GM19397 (cell line): ENCODE results near the gene BAIAP2L2.

Experiments used
- ATAC-seq: cut with Tn5 transposase; IDR thresholded peaks from one replicate; pipeline ENCODE4 v1.9.1; 2021; ENCODE audit warnings: mild to moderate bottlenecking, moderate library complexity; ENCODE audit not compliant: unreplicated experiment

Gene BAIAP2L2

DNA sequence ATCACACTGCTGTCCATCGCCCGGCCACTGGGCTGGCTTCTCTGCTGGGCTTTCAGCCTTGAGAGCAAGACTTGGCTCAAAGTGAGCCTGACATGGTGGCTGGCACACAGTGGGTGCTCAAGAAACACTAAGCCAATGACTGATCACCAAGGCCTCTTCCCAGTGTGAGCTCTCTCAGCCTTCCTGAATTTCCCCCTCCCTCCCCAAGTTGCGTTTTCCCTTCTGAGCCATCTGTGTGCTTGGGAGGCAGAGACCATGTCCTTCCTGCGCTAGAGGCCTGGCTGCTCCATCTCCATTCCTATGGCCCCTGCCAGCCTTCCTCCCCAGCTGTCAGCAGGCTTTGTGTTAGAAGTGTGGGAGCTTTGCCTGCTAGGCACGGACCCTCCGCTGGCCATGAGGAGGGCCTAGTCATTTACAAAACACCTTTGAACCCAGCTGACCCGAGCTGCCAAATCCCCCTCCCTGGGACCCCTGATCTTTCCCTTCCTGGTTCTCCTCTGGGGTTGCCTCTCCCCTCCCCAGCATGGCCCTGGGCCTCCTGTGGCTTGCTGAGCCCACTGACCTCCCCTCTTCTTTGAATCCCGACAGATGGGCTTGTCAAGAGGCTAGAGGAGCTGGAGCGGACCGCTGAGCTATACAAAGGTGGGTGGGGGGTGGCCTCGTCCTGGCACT lies 40.1 kb downstream of the BAIAP2L2 start:
- ATAC-seq, result no peak

DNA sequence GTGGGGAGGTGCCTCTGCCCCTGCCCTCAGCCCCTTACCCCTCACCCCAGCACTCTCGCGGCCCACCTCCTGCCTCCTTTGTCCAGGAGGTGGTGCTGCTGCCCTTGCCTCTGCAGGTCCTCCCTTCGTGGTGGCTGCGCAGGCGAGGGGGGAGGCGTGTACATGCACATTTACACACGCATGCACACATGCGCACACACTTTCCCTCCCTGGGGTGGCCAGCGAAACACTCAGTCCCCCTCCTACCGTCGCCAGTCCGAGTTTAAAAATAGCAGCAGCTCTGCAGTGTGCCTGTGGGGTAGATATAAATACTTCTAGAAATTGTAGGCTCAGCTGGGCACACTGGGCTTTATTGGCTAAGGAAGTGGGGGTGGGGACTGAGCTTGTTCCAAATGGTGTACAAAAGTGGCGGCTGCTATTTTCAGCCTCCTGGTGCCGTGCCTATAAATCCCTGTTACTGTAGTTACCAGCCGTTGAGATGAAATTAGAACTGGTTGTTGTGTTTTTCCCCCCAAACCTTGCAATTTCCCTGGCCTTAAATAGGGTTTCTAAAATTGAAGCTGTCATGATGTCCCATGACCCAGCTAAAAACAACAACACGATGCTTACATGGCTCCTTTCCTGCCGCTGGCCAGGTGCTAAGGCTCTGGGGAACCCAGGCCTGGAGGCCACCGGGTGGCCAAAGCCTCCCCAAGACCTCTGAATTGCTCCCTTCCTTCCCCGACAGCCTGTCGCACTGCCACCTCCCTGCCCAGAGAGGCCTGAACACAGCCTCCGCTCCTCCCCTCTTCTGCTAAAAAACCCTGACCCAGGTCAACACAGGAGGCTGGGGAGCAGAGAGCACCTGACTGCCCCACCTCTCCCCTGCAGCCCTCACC lies 40.9 kb downstream of the BAIAP2L2 start:
- no peak for ATAC-seq

DNA sequence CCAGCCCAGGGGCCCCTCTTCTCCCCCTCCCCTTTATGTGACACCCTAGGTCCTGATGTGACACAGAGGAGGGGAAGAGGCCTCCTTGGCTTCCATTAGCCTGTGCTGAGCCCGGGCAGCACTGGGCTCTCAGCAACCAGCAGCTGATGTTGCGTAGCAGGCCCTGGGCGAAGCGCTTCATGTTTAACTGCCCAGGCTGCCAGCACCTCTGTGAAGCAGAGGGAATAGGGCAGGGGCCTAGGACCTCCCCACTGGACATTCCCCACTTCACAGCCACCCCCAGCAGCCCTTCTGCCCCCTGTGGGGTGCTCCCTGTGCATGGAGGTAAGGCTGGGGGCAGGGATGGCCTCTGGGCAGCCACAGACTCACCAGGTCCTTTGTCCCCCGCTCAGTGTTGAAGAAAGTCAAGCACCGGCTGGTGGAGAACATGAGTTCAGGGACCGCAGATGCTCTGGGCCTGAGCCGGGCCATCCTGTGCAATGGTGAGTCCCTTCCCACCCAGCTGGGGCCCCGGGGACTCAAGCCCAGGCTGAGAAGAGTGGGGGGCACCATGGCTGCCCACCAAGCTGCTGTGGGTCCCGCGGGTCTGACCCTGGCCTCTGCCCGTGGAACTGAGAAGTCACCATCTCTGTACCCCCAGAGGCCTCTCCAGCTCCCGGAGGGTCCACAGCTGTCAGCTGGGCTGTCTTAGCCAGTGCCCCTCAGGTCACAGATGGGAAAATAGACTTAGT lies 41.7 kb downstream of the BAIAP2L2 start:
- ATAC-seq, result no peak

DNA sequence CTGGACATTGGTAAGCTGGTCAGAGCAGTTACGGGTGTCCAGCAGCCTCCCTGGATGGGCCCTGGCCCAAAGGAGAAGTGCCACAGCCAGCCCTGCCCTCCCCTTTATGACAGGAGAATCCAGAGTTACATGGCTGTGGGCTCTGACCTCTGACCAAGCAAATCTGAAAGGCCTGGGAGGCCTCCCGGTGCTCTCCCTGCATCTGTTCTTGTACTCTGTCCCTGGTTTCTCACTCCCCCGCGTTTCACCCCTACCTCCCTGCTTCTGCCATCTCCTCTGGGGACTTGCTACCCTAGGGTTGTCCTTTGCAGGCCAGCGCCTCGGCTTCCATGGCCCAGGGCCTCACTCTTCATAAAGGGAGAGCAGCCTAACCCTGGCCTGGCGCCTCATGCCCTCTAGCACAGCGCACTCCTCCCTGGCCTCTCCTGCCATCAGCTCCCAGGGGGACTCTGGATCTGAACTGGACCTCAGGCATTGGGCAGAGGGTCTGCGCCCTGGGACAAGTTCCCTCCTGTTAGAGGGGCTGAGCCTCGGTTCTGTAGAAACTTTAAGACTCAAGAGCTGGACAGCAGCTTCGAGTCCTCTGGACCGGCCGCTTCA lies 42.6 kb downstream of the BAIAP2L2 start:
- ATAC-seq, result no peak

DNA sequence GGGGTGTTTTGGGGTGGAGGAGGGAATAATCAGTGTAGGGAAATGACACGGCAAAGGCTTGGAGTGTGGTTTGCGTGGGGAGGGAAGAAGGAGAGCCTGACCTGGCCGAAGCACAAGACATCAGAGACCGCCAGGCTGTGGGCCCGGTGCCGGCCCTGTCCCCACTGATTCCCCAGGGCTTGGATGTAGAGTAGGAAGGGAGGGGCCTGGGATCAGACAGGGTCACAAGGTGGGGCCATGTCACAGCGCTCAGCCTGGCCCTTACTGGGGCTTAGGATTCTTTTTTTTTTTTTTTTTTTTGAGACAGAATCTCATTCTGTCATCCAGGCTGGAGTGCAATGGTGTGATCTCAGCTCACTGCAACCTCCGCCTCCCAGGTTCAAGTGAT lies 43.5 kb downstream of the BAIAP2L2 start:
- ATAC-seq, result no peak

DNA sequence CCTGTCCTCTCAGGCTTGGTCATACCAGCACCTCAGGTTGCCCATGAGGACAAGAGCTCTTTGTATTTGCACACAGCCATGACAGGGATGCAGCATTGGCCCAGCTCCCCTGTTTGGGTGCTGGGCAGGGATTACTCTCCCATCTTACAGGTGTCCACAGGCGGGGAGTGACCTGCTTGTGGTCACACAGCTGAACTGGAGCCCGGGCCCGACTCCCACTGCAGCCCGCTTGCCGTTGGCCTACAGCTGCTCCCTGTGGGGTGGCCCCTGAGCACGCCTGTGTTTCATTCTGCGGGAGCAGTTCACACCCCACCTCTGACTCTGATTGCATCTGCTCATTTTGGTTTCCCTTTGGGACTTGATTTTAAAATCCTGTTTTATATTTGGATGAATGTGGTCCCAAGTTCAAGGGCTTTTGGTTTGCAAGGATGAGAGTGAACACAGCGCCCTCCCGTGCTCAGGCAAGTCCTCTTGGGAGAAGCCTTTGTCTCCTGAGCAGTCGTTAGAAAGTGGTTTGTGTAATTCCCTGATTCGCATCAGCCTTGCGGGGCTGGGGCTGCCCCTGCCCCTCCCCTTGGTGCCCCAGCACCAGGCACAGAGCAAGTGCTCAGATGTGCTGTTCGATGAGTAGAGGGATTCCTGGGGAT lies 44.0 kb downstream of the BAIAP2L2 start:
- no peak for ATAC-seq

DNA sequence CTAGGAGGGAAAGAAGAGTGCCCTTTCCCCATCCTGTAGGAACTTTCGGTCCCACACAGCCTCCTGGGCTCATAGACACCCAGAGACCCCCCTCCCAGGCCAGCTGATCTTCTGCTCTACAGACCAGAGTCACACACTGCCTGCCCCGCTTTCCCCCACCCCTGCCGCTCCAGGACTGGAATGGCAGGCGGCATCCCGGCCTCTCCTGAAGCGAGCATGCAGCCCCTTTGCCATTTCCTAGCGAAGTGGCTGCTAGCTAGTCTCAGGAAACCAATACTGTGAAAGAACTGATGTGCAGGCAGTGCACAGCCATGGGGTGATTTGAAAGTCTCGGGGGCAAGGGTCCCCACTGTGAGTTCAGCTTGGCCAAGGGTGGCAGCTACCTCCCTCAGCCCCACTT lies 44.9 kb downstream of the BAIAP2L2 start:
- ATAC-seq, result no peak

DNA sequence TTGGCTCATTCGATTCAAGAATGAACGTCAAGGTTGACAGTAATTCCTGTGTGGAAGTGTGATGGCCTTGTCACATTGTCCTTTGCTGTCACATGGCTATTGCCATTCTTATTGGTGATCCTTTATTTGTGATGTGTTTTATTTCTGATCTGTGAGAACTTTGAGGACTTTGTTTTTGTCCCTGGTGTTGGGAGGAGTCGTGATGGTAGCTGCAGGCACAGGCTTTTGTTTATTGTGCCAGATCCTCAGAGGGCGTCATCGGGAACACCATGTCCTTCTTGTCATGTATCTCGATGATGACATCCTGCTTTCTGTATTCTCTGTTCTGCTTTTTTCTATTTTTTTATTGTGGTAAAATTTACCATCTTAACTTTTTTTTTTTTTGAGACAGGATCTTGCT lies 47.7 kb downstream of the BAIAP2L2 start:
- ATAC-seq, result no peak

DNA sequence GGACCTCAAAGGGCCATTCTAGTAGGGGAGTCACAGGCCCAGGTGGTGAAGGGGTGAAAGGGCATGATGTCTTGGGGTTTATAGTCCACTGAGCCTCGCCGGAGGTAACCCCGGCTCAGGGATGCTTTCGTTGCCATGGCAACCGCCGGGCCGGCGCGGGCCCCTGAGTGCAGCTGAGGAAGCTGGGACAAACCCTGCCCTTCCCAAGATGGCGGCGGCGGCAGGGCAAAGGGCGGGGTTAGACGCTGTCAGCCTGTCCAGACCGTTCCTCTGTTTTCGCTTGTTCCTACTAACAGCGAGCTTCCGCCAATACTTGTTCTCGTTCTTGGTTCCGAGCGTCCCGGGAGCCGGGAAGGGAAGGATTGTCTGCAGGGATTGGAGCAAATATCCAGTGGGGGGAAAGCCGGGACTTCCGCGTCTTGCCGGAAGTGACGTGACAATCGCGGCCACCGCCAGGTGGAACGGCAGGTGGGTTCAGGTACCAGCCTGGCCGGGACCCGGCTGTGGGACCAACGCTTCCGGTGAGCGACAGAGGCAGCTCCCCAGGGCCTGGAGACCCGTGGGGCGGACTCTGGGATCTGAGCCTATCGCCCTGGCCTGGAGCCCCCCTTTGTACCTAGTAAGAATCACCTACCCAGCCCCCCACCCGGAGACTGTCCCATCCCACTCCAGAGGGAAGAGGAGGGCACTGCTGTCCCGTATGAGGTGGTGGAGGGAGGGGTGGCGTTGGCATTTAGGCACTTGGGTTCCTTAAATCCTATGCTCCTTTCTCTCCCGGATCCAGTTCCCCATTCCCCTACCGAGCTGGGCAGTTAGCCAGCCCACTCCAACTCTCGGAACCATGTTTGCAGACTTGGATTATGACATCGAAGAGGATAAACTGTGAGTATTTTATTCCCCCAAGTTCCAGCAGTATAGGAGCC lies 53.3 kb downstream of the BAIAP2L2 start, which contains the start of gene PICK1:
Gene PICK1 (plus strand): TSS at position 436 of the 923 bp plus-strand sequence. CDS start 406 bp downstream, at position 842.
- ATAC-seq, result no peak

DNA sequence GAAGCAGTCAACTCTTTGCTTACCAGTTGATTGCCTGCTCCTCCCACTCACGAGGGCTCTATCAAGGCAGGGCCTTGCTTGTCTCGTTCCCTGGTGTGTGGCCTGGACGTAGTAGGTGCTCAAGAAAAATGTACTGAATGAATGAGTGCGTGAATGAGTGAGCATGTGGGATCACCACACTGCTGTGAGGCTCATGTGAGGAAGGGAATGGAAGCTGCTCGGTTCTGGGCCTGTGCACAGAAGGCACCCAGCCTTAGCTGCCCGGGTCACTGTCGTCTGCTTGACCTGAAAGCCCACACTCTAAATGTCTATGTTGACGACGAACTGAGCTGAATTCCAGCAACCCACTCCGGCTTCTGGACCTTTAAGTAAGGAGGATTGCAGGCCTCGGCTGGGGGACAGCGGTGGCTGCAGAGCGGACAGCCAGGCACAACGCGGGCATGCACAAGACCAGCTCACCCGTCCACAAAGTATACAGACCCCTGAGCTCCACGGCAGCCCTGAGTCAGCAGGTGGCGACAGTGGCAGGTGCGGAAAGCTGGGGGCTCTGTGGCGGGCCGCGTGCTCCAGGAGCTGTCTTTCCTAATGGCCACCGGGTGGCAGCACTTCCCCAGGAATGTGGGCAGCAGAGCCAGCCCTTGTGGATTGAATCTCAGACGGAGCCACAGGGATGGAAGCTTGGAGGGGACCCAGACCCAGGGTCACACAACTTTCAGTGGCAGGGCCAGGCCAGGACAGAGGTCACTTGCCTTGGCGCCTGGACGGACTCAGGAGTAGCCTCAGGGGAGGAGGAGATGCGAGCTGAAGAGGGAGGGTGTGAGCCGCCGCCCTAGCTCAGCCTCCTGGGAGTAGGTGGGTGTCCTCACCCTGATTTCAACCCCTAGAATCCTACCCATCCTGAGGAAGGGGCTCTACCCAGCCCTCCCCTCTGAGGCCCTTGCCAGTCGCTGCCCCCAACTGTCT lies 58.3 kb downstream of the BAIAP2L2 start:
- ATAC-seq, result peak; percentile 52

DNA sequence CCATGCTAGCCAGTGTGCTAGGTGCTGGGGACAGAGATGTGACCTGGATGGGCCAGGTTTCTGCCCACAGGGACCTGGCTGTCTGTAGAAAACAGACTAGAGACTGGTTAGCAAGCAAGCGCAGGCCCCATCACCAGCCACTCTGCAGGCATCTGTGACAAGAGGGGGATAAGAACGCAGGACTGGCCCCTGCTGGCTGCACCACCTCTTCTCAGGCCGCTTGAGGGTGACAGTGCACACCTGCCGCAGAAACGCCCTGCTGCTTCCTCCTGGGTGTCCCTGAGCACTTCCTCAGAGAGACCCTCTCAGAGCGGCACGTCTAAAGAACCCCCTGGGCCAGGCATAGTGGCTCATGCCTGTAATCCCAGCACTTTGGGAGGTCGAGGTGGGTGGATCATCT lies 59.2 kb downstream of the BAIAP2L2 start:
- ATAC-seq, result no peak

DNA sequence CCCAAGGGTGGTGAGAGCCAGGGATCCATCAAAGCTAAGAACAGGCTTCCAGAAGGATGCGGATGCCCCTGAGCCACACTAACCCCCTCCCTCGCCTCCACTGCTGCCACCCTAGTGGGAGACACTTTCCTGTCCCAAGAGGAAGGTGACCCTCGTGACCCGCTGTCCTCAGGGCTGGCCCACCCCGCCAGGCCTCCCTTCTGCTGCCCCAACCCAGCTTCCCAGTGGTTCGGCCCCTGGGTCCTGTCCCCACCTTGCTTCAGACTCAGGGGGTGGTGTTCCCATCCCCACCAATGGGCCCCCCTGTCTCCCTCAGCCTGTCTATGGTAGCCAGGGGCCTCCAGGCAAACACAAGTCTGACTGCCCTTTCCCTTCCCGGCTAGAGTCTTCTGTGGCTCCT lies 59.8 kb downstream of the BAIAP2L2 start:
- no peak for ATAC-seq

DNA sequence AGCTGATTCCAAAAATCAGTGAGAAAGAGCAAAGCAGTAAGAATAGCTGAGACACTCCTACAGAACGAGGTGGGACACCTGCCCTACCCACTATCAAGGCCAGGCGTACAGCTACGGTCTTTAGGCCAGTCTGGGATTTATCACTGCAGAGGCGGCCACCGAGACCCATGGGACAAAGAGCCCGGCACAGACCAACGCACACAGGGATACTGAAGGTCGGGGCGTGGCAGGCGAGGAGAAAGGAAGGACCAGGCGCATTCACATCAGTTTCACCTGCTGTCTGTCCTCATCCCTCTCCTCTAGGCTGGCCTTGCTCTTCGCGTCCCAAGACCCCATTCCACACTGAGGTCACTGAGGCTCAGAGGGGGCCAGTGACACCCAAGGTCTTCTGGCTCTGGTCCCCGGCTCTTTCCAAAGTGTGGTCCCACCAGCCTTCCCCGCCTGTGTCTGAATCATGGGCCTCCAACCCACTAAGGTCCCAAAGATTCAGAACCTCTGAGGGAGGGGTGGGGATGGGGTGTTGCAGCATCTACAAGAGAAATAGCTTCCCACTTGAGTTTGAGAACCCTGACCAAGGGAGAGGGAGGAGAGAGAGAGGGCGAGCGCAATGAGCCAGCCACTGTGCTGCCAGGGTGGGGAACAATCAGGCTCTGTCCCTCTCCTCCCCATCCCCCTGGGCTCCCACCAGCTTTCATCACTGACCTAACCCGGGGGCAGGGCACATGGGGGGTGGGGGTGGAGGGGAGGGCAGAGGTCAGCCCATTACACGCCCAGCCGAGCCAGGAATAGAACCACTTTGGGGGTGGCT lies 60.5 kb downstream of the BAIAP2L2 start:
- ATAC-seq, result no peak

DNA sequence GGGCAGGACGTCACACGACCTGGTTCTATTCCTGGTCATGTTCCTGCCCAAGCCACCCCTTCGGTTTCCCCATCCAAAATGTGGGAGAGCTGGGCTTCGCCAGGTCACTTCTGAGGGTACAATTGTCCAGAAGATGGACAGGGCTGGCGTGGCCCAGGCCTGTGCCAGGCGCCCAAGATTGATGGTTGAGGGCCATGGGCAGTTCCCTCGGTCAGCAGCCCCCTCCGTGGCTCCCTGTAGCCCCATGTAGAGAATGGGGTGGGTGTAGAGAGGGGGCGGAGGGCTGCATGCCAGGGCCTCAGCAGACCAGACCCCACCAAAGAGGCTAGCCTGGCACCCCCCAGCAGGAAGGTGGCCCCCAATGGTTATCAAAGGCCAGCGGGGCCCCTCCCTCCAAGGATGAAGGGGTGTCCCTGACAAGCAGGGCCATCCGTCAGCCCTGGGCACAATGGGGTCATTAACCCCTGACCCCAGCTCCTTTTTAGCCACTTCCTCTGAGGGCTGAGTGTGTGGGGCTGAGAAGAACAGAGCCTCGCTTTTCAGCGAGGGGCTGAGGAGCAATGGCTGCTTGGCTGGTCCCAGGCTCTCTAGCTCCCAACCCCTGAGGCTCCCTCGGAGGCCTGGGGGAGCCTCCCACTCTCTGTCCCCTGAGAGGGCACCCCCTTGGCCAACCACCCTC lies 64.3 kb downstream of the BAIAP2L2 start:
- no peak for ATAC-seq

DNA sequence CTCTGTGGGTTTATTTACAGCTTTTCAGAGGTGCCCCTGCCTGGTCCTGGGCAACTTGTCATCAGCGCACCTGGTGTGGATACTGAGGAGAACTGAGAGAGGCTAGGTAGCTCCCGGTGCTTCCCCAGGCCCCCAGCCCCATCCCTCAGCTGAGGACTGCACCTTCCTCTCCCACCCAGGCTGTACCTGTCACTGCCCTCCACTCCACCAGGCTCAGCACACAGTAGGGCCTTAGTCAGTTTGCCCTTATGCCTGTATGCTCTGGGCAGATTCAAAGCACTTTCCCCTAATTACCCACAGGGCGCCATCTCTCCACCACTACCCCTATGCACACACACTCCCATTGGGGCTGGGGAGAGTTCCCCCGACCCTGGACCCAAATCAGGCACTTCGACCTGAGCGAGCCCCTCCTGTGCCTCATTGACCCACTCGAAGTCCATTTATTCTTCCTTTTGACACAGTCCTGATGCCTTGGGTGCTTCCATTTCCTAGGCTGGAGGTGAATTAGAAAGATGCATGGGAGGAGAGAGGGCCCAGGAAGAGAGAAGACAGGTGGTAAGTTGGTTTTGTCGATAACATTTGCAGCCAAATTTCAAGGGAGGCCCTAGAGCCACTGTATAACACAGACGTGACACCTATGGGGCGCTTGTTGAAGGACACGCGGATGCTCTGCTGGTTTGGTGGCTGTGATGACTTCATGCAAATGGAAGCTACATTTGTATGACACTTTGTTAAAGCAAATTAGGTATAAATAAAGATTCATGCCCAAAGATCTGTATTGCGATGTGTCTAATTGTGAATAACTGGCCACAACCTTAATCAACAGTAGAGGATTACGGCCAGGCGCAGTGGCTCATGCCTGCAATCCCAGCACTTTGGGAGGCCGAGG lies 67.1 kb downstream of the BAIAP2L2 start:
- no peak for ATAC-seq

DNA sequence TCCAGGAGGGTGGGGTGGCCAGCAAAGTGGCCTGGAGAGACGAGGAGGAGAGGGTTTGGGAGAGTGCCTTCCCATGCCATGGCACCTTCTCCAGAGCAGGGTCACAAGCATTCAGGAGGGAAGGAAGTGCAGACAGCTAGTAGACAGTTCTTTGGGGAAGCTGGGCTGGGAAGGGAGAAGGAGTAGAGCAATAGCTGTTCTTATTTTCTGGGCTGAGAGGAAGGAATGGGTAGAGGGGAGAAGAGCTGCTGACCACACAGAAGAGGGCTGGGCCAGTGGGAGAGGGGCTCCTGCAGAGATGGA lies 68.0 kb downstream of the BAIAP2L2 start:
- no peak for ATAC-seq
